WTC11 (cell line): ENCODE results near the gene SELPLG.

ENCODE experiments used
- JUN ChIP-seq: sonication (generic); formaldehyde crosslinking; IDR thresholded peaks from 2 replicates; pipeline ENCODE4 v1.8.0; 2023; ENCODE audit warnings: mild to moderate bottlenecking, missing genetic modification reagents
- OVOL2 ChIP-seq: fragments of 250-450 bp; sonication (Bioruptor Pico); IDR thresholded peaks from 2 replicates; pipeline ENCODE4 v1.9.0; 2021; ENCODE audit warnings: mild to moderate bottlenecking, borderline replicate concordance
- RELA ChIP-seq: sonication (generic); formaldehyde crosslinking; IDR thresholded peaks from 2 replicates; pipeline ENCODE4 v1.8.1; 2022; ENCODE audit warnings: missing genetic modification reagents, mild to moderate bottlenecking, borderline replicate concordance
- ZBTB21 ChIP-seq: sonication (generic); formaldehyde crosslinking; IDR thresholded peaks from 2 replicates; pipeline ENCODE4 v1.8.1; 2023; ENCODE audit warnings: mild to moderate bottlenecking, missing genetic modification reagents, borderline replicate concordance
- TF ChIP-seq, protein P1 (sequence below): fragments of 200-600 bp; IDR thresholded peaks from 2 replicates; pipeline ENCODE4 v1.8.0; 2022; ENCODE audit warnings: antibody characterized with exemption
- TF ChIP-seq, protein P2 (sequence below): sonication (generic); formaldehyde crosslinking; IDR thresholded peaks from 2 replicates; pipeline ENCODE4 v1.8.1; 2022; ENCODE audit warnings: mild to moderate bottlenecking, moderate library complexity, missing genetic modification reagents
- TF ChIP-seq, protein P3 (sequence below): sonication (generic); formaldehyde crosslinking; IDR thresholded peaks from 2 replicates; pipeline ENCODE4 v1.8.1; 2023; ENCODE audit warnings: mild to moderate bottlenecking, missing genetic modification reagents, borderline replicate concordance
- TF ChIP-seq, protein P4 (sequence below): sonication (generic); formaldehyde crosslinking; conservative IDR thresholded peaks from 2 replicates; pipeline ENCODE4 v1.8.1; 2023; ENCODE audit warnings: mild to moderate bottlenecking, low read depth, missing genetic modification reagents, moderate library complexity
- TF ChIP-seq, protein P5 (sequence below): sonication (generic); formaldehyde crosslinking; IDR thresholded peaks from 2 replicates; pipeline ENCODE4 v1.8.1; 2023; ENCODE audit warnings: mild to moderate bottlenecking, missing genetic modification reagents, moderate library complexity
- TF ChIP-seq, protein P6 (sequence below): sonication (generic); formaldehyde crosslinking; IDR thresholded peaks from 2 replicates; pipeline ENCODE4 v1.8.1; 2023; ENCODE audit warnings: mild to moderate bottlenecking, missing genetic modification reagents

DNA sequence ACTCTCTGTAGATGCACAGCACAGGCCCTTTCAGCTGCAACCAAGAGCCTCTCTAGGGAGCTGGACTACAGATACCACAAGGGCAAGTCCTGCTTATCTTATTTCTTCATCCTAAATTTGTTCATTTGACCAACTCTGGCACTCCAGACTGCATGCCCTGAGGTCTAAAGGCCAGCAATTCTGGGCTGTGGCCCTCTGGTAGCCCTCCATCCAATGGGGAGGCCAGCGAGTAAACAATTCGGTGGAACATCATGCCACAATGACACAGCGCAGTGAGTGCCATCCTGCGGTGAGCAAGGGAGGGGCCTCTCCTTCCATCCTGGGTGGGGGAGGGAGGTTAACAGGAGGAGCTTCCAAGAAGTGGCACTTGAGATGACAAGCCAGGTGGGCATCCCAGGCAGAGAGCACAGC is 652 bp upstream of the SELPLG start:
- TF ChIP-seq, protein P1, sequence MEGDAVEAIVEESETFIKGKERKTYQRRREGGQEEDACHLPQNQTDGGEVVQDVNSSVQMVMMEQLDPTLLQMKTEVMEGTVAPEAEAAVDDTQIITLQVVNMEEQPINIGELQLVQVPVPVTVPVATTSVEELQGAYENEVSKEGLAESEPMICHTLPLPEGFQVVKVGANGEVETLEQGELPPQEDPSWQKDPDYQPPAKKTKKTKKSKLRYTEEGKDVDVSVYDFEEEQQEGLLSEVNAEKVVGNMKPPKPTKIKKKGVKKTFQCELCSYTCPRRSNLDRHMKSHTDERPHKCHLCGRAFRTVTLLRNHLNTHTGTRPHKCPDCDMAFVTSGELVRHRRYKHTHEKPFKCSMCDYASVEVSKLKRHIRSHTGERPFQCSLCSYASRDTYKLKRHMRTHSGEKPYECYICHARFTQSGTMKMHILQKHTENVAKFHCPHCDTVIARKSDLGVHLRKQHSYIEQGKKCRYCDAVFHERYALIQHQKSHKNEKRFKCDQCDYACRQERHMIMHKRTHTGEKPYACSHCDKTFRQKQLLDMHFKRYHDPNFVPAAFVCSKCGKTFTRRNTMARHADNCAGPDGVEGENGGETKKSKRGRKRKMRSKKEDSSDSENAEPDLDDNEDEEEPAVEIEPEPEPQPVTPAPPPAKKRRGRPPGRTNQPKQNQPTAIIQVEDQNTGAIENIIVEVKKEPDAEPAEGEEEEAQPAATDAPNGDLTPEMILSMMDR: no peak
- TF ChIP-seq JUN (no peak), RELA (CRISPR knock-in tag) (no peak), ZBTB21 (CRISPR knock-in tag) (no peak), OVOL2 (no peak)
- TF ChIP-seq, protein P2, sequence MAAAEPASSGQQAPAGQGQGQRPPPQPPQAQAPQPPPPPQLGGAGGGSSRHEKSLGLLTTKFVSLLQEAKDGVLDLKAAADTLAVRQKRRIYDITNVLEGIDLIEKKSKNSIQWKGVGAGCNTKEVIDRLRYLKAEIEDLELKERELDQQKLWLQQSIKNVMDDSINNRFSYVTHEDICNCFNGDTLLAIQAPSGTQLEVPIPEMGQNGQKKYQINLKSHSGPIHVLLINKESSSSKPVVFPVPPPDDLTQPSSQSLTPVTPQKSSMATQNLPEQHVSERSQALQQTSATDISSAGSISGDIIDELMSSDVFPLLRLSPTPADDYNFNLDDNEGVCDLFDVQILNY (CRISPR knock-in tag): no peak
- TF ChIP-seq, protein P3, sequence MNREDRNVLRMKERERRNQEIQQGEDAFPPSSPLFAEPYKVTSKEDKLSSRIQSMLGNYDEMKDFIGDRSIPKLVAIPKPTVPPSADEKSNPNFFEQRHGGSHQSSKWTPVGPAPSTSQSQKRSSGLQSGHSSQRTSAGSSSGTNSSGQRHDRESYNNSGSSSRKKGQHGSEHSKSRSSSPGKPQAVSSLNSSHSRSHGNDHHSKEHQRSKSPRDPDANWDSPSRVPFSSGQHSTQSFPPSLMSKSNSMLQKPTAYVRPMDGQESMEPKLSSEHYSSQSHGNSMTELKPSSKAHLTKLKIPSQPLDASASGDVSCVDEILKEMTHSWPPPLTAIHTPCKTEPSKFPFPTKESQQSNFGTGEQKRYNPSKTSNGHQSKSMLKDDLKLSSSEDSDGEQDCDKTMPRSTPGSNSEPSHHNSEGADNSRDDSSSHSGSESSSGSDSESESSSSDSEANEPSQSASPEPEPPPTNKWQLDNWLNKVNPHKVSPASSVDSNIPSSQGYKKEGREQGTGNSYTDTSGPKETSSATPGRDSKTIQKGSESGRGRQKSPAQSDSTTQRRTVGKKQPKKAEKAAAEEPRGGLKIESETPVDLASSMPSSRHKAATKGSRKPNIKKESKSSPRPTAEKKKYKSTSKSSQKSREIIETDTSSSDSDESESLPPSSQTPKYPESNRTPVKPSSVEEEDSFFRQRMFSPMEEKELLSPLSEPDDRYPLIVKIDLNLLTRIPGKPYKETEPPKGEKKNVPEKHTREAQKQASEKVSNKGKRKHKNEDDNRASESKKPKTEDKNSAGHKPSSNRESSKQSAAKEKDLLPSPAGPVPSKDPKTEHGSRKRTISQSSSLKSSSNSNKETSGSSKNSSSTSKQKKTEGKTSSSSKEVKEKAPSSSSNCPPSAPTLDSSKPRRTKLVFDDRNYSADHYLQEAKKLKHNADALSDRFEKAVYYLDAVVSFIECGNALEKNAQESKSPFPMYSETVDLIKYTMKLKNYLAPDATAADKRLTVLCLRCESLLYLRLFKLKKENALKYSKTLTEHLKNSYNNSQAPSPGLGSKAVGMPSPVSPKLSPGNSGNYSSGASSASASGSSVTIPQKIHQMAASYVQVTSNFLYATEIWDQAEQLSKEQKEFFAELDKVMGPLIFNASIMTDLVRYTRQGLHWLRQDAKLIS: no peak
- TF ChIP-seq, protein P4, sequence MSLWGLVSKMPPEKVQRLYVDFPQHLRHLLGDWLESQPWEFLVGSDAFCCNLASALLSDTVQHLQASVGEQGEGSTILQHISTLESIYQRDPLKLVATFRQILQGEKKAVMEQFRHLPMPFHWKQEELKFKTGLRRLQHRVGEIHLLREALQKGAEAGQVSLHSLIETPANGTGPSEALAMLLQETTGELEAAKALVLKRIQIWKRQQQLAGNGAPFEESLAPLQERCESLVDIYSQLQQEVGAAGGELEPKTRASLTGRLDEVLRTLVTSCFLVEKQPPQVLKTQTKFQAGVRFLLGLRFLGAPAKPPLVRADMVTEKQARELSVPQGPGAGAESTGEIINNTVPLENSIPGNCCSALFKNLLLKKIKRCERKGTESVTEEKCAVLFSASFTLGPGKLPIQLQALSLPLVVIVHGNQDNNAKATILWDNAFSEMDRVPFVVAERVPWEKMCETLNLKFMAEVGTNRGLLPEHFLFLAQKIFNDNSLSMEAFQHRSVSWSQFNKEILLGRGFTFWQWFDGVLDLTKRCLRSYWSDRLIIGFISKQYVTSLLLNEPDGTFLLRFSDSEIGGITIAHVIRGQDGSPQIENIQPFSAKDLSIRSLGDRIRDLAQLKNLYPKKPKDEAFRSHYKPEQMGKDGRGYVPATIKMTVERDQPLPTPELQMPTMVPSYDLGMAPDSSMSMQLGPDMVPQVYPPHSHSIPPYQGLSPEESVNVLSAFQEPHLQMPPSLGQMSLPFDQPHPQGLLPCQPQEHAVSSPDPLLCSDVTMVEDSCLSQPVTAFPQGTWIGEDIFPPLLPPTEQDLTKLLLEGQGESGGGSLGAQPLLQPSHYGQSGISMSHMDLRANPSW (CRISPR knock-in tag): no peak
- TF ChIP-seq, protein P5, sequence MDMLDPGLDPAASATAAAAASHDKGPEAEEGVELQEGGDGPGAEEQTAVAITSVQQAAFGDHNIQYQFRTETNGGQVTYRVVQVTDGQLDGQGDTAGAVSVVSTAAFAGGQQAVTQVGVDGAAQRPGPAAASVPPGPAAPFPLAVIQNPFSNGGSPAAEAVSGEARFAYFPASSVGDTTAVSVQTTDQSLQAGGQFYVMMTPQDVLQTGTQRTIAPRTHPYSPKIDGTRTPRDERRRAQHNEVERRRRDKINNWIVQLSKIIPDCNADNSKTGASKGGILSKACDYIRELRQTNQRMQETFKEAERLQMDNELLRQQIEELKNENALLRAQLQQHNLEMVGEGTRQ (CRISPR knock-in tag): no peak
- TF ChIP-seq, protein P6, sequence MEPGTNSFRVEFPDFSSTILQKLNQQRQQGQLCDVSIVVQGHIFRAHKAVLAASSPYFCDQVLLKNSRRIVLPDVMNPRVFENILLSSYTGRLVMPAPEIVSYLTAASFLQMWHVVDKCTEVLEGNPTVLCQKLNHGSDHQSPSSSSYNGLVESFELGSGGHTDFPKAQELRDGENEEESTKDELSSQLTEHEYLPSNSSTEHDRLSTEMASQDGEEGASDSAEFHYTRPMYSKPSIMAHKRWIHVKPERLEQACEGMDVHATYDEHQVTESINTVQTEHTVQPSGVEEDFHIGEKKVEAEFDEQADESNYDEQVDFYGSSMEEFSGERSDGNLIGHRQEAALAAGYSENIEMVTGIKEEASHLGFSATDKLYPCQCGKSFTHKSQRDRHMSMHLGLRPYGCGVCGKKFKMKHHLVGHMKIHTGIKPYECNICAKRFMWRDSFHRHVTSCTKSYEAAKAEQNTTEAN (CRISPR knock-in tag): no peak
